ENCODE measurements around the gene TNIK.

The TNIK gene

DNA sequence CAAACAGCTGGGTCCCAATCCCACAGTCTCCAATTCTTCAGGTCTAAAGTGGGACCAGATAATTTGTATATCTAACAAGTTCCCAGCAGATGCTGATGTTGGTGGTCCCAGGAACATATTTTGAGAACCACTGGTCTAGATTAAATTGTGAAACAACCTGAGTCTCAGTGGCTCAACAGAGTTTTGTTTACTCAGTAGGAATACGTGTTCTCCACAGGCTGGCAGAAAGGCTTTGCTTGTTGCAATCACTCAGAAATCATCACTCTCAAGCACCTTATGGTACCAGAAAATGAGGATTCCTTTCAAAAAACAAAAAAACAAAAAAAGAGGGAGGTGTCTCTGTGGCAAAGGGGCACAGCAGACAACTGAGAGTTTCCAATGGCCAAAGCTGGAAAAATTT, 118.0 kb downstream of the TNIK start:
- H3K4me3 ChIP-seq (ENCODE audit: low read depth, low read length): no peak overlapping the region
- TF ChIP-seq, protein P1, sequence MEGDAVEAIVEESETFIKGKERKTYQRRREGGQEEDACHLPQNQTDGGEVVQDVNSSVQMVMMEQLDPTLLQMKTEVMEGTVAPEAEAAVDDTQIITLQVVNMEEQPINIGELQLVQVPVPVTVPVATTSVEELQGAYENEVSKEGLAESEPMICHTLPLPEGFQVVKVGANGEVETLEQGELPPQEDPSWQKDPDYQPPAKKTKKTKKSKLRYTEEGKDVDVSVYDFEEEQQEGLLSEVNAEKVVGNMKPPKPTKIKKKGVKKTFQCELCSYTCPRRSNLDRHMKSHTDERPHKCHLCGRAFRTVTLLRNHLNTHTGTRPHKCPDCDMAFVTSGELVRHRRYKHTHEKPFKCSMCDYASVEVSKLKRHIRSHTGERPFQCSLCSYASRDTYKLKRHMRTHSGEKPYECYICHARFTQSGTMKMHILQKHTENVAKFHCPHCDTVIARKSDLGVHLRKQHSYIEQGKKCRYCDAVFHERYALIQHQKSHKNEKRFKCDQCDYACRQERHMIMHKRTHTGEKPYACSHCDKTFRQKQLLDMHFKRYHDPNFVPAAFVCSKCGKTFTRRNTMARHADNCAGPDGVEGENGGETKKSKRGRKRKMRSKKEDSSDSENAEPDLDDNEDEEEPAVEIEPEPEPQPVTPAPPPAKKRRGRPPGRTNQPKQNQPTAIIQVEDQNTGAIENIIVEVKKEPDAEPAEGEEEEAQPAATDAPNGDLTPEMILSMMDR (IDR thresholded peaks at IDR 0.05; ENCODE audit: low read depth, low read length): no peak

DNA sequence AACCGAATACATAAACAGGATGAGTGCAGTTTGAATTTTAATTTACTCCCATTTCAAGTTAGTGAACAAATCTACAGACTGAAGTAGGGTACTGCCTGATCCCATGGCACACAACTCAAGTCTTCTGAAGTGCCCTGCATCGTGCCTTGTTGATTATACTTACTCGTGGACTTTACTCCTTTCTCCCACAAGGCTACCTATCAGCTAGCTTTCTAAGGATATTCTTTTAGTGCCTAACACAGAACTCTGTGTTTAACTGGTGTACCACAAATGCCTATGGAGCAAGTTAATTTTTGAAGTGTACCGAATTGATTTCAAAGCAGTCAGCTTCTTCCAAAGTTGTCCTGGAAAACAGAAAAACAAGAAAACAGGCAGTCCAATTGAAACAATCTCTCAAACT, 119.8 kb downstream of the TNIK start:
- TF ChIP-seq, protein P1 (IDR thresholded peaks at IDR 0.05; ENCODE audit: low read depth, low read length): no peak
- no peak overlapping the region for H3K4me3 ChIP-seq (ENCODE audit: low read depth, low read length)

DNA sequence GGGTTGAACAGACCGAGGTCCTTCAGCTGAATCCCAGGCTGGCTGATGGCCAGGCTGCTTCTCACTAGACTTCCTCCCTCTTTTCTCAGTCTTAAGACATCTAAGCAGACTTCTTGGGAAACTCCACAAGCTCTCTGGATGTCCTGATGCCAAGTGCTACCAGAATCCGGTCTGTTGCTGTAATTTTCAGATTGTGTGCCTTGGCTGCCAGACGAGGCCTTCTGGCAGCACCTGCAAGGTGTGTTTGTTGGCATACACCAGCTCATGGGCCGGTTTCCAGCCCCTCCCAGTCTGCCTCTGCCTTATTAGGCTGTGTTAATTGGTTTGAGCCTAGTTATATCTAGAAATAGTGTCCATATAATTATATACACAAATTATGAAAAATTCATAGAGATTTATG, 120.6 kb downstream of the TNIK start:
- H3K4me3 ChIP-seq (ENCODE audit: low read depth, low read length): no peak overlapping the region
- TF ChIP-seq, protein P1 (IDR thresholded peaks at IDR 0.05; ENCODE audit: low read depth, low read length): no peak

DNA sequence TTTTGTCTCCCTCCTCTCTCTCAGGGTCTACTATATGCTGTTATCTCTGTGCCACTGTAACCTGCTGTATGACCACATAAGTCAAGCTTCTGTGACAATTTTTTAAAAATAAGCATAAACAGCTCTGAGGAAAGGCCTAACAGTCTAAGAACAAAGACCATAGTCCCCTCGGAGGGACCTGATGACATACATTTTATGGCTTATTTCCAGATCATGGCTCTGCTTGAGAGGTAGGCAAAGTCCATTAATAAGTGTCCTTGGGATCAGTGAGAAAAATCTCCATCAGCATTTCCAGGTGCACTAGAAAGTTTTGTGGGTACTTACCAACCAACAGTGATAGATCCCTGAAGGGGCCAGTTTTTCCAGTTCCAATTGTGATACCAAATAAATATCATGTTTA, 123.8 kb downstream of the TNIK start:
- TF ChIP-seq, protein P1 (IDR thresholded peaks at IDR 0.05; ENCODE audit: low read depth, low read length): no peak
- no peak overlapping the region for H3K4me3 ChIP-seq (ENCODE audit: low read depth, low read length)

DNA sequence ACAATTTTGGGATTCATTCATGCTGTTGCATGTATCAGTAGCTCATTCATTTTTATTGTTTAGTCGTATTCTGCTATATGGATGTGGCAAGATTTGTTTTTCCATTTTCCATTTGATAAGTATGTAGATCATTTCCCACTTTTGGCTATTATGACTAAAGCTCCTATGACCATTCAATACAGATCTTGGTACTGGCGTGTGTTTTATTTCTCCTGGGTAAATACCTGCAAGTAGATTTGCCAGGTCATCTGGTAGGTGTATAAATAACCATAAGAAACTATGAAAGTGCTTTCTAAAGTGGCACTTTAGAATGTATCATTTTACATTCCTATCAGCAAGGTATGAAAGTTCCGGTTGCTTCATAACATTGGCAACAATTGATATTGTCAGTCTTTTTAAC, 124.6 kb downstream of the TNIK start:
- no peak overlapping the region for H3K4me3 ChIP-seq (ENCODE audit: low read depth, low read length)
- TF ChIP-seq, protein P1 (IDR thresholded peaks at IDR 0.05; ENCODE audit: low read depth, low read length): no peak

DNA sequence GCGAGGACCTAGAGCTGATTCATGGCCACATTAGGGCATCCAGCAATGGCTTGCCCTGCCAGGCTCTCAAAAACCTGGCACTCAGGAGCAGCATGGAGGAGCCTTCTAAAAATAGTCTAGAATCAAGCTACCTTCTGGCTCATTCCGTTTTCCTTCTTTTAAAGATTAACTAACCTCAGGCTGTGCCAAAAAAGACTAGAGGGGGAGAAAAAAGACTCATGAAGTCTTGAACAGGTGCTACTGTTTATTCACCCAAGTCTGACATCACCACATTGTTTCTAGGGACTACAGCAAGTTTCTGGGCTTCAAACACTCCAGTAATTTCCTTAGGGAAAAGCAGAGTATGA, 125.8 kb downstream of the TNIK start:
- no peak overlapping the region for H3K4me3 ChIP-seq (ENCODE audit: low read depth, low read length)
- TF ChIP-seq, protein P1 (IDR thresholded peaks at IDR 0.05; ENCODE audit: low read depth, low read length): no peak

DNA sequence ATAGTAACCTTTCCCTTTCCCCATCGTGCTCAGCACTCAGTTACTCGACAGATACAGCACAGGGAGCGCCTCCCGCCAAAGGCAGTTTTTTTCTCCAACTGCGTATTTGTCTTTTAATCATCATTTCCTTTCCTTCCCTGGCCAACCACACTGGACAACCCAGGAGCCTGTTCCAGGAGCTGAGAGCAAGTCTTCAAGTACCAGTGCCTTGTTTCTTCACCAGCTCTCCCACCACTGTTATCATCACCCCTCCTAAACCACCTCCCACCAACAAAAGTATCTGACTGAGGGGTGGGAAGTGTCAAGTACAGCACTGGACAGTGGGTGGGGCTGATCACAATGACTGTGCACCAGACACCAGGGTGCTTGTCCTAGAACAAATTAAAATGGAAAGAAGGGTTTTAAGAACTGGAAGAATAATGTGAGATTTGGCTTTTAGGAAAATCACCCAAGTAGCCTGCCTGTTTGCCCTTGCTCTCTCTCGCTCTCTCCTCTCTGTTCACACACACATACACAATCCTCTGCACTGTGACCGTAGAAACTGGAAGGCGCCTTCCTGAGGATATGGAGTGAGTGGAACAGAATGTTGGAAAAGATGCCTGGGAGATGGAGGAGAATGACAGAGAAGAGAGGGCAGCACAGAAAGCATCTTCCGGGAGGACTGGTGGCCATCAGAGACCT, 126.3 kb downstream of the TNIK start:
- H3K4me3 ChIP-seq (ENCODE audit: low read depth, low read length): no peak overlapping the region
- TF ChIP-seq, protein P1 (IDR thresholded peaks at IDR 0.05; ENCODE audit: low read depth, low read length): no peak

Measured in WI38 (cell line).